NAMALWA (cell line): ENCODE results near the gene CEP57L1.
A peak's percentile ranks its signal among the peaks of the same experiment; 100 is the strongest.
"Not testable (repeated sequence)": the region's sequence is repeated elsewhere in the genome, so short reads cannot be mapped to it uniquely, and the experiment has no call there.

Experiments
- DNase-seq: peaks from one replicate; pipeline ENCODE4 v3.0.0-alpha.2; 2015; ENCODE audit warnings: low spot score

The CEP57L1 gene

DNA sequence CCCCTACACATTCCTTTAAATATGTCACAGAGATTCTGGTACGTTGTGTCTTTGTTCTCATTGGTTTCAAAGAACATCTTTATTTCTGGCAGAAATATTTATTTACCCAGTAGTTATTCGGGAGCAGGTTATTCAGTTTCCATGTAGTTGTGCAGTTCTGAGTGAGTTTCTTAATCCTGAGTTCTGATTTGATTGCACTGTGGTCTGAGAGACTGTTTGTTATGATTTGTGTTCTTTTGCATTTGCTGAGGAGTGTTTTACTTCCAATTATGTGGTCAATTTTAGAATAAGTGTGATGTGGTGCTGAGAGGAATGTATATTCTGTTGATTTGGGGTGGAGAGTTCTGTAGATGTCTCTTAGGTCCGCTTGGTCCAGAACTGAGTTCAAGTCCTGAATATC lies 17.4 kb downstream of the CEP57L1 start:
- DNase-seq, result not testable (repeated sequence)

DNA sequence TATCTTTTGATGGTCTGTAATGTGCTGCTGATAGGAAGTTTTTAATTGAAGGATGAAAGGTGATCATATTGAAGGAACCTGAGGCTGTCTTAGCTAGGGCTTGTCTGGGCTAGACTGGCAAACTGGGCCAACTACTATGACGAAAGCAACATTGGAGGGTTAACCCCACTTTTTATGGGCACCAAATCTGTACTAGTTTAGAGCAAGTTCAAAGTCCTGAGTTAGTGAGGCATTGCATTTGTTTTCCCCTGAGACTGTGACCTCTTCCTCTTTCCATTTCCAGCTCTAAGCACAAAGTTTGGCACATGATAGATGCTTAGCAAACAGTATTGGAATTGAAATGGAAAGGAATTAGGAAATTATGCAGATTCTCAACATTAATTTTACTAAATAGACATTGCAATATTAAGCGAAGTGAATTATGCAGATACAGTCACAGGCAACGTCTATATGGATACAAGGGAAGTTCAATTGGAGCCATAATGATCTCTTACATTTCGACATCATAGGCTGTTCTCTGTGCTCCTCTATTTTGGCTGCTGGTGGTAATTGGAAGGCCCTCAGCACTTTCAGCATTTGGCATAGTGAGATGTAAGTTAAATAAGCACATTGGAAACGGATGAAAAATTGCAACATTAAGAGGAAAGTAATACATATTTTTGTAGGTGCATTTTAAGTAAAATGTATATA lies 22.2 kb downstream of the CEP57L1 start:
- DNase-seq, result peak; percentile 81

DNA sequence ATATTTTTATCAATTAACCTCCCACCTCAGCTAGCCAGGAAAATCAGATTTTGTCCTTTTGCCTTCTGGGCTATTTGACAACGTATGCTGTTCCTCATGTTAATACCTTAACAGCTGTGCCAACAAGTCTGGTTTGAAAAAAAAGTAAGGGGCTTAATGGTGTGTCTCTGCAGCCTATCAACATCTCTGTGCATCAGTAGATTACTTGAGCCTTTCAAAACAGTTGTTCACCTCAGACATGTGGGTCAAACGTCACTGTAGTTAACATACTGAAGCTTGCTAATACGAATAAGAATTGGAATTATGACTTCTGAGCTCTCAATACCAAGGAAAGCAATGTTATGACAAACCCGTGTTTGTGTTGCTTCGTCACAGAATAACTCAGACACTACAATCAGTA lies 23.0 kb downstream of the CEP57L1 start:
- no peak for DNase-seq

DNA sequence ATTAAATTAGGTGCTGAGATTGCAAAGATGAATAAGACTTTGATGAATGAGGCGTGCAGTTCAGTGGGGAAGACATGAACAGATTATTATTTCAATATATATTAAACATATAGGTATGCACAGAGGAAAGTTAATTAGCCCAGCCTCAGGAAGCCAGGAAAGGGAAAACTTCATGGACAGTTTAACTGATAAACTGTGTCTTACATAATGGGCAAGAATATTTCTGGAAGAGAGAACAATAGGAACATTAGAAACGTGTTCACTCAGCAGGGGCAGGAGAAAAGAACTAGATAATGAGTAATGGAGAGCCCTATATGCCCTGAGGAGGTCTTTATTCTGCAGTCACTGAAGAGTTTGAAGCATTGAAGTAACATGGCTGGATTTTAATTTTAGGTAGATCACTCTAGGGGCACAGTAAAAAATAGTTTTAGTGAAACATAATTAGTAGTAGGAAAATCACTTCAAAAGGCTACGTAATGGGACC lies 23.6 kb downstream of the CEP57L1 start:
- no peak for DNase-seq

DNA sequence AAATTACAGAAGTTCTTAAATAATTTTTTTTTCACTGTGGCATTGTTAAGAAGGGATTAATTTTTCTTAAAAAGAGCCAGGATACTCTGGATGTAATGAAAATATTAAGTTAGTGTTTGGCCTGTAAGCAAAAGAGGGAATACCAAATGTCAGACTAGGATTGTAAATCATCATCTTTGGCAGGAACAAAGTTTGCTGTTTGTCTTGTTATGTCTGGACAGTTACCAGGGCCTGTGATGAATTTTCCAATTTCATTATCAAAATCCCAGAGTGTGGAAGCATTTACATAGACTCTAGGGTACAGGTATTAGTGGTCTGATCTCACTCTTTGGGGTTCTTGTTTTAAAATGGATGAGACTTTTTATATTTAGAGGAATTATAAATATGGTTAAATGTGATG lies 26.1 kb downstream of the CEP57L1 start:
- DNase-seq, result no peak

DNA sequence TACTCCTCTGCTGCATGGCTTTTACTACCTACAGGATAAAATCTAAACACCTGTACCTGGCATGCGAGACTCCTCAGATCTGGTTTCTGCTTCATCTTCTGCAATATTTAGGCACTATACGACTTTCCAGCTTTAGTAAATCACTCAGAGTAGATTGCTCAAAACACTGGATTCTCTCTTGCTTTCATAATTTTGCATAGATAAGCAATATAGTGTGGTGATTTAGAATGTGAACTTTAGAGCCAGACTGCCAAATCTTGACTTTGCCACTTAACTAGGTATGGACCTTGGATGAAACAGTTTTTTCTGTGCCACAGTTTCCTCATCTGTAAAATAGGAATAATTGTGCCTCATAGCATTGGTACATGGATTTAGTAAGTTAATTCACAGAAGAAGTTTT lies 28.9 kb downstream of the CEP57L1 start:
- no peak for DNase-seq

DNA sequence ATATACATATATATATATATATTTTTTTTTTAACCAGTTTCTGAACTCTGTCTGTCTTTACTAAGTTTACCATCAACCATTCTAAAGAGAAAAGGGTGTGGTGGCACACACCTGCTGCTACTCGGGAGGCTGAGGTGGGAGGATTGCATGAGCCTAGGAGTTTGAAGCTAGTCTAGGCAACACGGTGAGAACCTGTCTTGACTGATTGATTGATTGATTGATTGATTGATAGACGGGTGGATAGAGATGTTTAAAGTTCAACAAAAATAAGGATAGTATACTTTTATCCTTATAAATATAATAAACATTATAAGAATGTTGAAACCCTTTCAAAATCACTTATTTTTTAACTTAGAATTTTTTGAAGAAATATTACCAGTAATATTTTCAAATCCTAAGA lies 30.2 kb downstream of the CEP57L1 start:
- no peak for DNase-seq

DNA sequence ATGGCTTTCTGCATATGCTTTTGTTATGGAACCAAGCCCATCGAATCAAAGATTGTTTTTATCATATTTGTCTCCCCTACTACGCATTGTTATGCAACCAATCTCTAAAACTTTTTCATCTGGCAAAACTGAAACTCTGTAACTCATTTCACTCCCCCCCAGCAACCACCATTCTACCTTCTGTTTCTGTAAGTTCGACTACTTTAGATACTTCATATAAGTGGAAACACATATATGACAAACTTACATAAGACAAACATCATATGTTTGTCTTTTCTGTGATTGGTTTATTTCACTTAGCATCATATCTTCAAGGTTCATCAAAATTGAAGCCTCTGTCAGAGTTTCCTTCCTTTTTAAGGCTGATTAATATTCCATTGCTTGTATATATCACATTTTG lies 34.8 kb downstream of the CEP57L1 start:
- no peak for DNase-seq

DNA sequence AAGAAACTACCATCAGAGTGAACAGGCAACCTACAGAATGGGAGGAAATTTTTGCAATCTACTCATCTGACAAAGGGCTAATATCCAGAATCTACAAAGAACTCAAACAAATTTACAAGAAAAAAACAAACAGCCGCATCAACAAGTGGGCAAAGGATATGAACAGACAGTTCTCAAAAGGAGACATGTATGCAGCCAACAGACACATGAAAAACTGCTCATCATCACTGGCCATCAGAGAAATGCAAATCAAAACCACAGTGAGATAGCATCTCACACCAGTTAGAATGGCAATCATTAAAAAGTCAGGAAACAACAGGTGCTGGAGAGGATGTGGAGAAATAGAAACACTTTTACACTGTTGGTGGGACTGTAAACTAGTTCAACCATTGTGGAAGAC lies 40.3 kb downstream of the CEP57L1 start:
- not testable (repeated sequence) for DNase-seq

DNA sequence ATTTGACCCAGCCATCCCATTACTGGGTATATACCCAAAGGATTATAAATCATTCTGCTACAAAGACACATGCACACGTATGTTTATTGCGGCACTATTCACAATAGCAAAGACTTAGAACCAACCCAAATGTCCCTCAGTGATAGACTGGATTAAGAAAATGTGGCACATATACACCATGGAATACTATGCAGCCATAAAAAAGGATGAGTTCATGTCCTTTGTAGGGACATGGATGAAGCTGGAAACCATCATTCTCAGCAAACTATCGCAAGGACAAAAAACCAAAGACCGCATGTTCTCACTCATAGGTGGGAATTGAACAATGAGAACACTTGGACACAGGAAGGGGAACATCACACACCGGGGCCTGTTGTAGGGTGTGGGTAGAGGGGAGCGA lies 40.7 kb downstream of the CEP57L1 start:
- not testable (repeated sequence) for DNase-seq

DNA sequence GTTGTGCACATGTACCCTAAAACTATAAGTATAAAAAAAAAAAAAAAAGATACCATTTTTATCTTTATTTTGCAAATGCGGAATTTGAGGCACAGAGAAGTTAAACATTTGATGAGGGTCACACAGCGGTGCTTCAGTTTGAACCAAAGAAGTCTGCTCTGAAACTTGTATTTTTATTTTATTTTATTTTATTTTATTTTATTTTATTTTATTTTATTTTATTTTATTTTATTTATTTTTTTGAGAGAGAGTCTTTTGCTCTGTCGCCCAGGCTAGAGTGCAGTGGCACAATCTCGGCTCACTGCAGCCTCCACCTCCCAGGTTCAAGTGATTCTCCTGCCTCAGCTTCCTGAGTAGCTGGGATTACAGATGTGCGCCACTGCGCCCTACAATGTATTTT lies 41.2 kb downstream of the CEP57L1 start:
- not testable (repeated sequence) for DNase-seq

DNA sequence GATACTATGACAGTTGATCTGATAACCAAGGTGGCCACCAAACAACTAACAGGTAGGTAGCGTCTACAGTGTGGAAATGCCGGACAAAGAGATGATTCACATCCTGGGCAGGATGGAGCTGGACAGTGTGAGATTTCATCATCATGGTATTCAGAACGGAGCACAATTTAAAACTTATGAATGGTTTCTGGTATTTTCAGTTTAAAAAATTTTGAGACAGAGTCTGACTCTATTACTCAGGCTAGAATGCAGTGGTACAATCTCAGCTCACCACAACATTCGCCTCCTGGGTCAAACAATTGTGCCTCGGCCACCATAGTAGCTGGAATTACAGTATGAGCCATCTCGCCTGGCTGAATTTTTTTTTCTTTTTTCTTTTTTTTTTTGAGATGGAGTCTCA lies 43.8 kb downstream of the CEP57L1 start:
- no peak for DNase-seq

DNA sequence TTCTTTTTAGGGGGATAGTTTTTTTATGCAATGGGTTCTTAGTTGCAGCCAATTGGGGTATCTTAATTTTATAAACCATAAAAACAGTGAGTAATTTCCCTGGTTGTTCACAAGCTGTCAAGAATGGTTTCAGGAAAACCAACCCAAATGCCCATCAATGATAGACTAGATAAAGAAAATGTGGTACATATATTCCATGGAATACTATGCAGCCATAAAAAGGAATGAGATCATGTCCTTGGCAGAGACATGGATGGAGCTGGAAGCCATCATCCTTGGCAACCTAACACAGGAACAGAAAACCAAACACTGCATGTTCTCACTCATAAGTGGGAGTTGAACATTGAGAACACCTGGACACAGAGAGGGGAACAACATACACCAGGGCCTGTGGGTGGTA lies 46.8 kb downstream of the CEP57L1 start:
- DNase-seq, result not testable (repeated sequence)

DNA sequence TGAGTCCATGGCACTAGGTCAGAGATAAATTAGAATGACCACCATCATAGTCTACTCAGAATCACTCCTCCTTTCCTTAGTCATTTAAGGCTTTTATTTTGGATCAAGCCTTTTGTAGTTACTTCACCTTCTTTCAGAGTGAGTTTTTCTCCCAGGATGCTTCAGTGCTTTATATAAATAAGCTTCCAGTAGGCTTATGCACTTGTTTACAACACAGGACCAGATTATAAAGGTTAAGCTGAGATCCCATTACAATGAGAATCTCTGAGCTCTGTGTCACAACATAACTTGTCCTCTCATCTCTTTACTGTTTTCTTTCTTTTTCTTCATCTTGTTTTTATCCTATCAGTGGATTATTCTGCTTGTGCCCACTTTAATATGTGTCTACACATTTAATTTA lies 47.9 kb downstream of the CEP57L1 start:
- no peak for DNase-seq

DNA sequence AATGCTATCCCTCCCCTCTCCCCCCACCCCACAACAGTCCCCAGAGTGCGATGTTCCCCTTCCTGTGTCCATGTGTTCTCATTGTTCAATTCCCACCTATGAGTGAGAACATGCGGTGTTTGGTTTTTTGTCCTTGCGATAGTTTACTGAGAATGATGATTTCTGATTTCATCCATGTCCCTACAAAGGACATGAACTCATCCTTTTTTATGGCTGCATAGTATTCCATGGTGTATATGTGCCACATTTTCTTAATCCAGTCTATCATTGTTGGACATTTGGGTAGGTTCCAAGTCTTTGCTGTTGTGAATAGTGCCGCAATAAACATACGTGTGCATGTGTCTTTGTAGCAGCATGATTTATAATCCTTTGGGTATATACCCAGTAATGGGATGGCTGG lies 52.9 kb downstream of the CEP57L1 start:
- not testable (repeated sequence) for DNase-seq

DNA sequence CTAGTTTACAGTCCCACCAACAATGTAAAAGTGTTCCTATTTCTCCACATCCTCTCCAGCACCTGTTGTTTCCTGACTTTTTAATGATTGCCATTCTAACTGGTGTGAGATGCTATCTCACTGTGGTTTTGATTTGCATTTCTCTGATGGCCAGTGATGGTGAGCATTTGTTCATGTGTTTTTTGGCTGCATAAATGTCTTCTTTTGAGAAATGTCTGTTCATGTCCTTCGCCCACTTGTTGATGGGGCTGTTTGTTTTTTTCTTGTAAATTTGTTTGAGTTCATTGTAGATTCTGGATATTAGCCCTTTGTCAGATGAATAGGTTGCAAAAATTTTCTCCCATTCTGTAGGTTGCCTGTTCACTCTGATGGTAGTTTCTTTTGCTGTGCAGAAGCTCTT lies 53.4 kb downstream of the CEP57L1 start:
- not testable (repeated sequence) for DNase-seq

DNA sequence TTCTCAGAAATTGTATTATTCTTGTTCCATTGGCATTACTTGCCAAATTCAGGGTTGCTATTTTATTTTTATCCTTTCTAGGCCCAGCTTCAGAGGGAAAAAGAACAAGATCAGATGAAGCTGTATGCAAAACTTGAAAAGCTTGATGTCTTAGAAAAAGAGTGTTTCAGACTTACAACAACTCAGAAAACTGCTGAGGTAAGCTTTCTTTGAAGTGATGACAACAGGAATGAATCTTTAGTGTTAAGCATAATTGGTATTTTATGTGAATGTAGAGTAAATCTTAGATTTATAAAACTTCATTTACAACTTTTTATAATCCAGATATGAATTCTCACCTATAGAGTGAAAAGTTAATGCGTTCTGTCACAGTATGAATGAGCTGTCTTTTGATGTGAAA lies 58.4 kb downstream of the CEP57L1 start:
- no peak for DNase-seq

DNA sequence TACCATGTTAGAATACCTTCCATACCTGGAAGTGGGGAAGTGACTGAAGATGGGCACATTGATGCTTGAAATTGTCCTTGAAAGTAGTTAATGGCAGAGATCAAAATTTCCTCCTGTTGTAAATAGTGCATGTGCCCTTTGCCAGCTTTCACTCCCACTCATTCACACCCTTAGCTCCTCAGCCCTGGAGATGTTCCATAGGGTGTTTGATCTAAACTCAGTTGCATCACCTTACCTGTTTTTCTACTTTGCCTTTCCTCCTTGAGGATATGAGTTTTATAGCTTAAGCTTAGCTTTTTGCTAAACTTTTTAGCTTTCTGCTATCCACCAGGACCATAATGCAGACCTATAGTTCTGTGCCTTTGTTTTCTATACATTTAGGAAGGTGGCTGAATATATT lies 69.0 kb downstream of the CEP57L1 start:
- no peak for DNase-seq

DNA sequence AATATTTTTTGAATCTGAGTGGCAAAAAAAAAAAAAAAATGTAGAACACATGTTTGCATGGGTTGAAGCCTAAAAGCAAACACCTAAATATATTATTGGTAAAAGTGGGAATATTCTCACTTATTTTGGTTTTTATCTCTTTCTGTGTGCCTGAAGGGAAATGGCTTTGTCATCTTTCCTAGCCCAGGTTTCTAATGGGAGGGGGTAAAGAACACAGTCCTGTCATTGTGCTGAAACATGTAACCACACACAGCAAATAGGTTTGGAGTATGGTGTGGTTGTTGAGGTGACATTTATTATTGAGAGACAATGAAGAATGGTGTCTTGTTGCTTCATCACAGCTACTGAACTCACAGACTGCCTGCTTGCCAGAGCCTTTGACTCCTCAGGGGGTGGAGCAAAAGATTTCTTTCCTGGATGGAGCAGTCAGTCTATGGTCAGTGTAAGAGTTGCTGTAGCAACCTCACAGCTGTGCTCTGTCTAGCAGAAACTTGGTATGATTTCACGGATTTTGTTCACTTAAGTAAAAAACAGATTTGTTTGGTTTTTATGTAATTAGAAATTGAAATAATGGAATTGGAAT lies 70.2 kb downstream of the CEP57L1 start:
- DNase-seq, result no peak

DNA sequence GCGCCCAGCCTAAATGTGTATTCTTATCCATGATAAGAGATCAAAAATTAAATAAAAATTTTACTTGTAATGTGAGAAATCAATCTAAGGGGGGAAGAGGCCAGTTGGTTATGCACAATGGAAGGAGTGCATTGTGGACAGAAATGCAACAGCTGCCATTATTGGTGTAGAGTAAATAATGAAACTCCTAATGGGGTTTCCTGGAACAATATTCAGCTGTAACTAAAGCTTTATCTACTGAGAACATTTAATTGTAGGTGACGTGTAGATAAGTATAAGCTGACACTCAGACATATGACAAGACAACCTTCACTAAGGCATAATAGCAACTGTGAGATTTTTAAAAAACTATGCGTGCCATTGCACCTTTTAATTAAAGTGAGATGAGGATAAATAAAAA lies 71.4 kb downstream of the CEP57L1 start:
- DNase-seq, result no peak

DNA sequence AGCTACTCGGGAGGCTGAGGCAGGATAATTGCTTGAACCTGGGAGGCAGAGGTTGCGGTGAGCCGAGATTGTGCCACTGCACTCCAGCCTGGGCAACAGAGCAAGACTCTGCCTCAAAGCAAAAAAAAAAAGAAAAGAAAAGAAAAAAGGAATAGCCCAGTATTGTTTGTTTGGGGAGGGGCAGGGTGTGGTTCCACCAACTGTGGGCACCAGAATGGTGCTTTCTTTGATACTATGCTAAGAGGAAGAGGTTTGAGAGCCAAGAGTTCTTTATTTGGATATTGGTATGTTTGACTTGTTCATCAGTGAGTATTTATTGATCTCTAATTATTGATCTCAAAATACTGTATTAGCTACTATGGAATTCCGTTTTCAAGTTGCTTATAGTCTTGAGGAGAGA lies 72.3 kb downstream of the CEP57L1 start:
- no peak for DNase-seq

DNA sequence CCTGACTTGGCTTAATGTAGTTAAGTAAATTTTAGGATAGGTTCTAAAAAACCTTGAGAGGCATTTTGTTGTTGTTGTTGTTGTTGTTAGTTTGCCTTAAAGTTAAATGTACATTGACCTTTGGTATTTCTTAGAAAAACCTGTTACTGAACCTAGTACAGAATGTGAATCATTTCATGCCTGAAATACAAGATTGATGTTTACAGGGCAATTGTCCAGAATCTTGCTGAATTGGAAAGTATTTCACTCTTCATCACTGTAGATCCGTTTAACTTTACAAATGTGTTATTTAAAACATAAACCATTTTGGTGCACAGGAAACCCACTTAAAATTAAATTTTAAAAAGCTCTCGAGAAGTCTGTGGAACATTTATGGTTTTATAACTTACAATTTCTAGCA lies 75.0 kb downstream of the CEP57L1 start:
- no peak for DNase-seq

DNA sequence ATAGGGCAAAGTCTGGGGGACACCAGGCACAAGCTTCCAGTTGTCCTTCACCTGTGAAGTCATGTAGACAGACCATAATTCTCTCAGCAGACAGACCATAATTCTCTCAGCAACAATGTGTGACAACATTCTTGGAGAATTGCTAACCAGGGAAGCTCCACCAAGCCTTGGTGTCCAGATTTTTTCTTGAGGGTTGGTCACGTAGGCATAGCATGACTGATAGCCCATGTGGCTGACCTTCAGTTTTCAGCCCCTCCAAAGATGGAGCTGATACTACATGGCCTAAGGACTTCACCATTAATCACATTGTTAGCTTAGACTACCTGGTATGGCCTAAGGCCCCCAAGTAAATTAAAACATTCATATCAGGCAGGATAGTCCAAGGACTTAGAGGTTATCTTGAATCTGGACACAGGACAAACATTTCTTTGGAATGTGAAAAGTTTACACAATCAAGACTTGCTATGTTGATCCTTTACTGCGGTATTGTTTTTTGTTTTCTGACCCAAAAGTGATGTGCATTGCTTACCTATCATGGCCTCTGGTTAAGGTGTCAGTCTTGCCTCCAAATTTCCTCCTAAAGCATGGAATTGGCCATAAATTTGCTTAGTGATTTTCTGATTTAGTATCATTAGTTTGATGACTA lies 76.9 kb downstream of the CEP57L1 start:
- no peak for DNase-seq

DNA sequence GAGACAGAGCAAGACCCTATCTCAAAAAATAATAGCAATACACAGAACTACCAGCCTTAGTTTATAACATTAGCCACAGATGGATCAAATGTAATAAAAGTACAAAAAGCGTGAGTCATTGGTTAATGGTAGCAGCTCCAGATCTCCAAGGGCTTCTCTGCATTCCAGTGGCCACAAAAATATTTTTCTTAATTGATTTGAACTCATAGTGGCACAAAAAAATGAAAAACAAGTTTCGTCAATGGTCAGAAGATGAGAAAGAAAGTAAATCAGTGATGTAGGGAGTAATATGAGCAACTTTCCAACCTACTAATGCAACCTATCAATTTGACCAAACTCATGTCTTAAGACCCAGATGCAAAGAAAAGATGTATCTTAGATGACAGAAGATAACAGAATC lies 79.6 kb downstream of the CEP57L1 start:
- DNase-seq, result no peak
